OCI-LY1 (cell line): ENCODE results near the gene SNCG.
"Not testable (repeated sequence)": the region's sequence is repeated elsewhere in the genome, so short reads cannot be mapped to it uniquely, and the experiment has no call there.

Experiments
- H2AFZ ChIP-seq: fragments of 200-600 bp; sonication (generic), shearing (Covaris generic); 2 replicates; pipeline ENCODE4 v1.6.0; 2014; ENCODE audit warnings: antibody characterized with exemption, mild to moderate bottlenecking, low read length
- H3F3A ChIP-seq: fragments of 200-600 bp; sonication (generic), shearing (Covaris generic); 2 replicates; pipeline ENCODE4 v1.6.0; 2014; ENCODE audit warnings: mild to moderate bottlenecking, antibody characterized with exemption, low read length, moderate library complexity; ENCODE audit not compliant: insufficient read depth
- H3K27ac ChIP-seq: fragments of 200-600 bp; sonication (generic); 2 replicates; pipeline ENCODE4 v1.5.1; 2014; ENCODE audit warnings: low read length, mixed run types, mild to moderate bottlenecking, low read depth; ENCODE audit not compliant: poor library complexity, severe bottlenecking
- H3K27me3 ChIP-seq: fragments of 200-600 bp; sonication (generic); 2 replicates; pipeline ENCODE4 v1.6.0; 2014; ENCODE audit warnings: antibody characterized with exemption, mild to moderate bottlenecking, low read length, moderate library complexity; ENCODE audit not compliant: insufficient read depth
- H3K36me3 ChIP-seq: fragments of 200-600 bp; sonication (generic); 2 replicates; pipeline ENCODE4 v1.6.1; 2014; ENCODE audit warnings: mild to moderate bottlenecking, antibody characterized with exemption, low read length, moderate library complexity, mixed read lengths; ENCODE audit not compliant: insufficient read depth
- H3K4me1 ChIP-seq: fragments of 200-600 bp; sonication (generic); 2 replicates; pipeline ENCODE4 v1.5.1; 2014; ENCODE audit warnings: mild to moderate bottlenecking, low read length, moderate library complexity; ENCODE audit not compliant: insufficient read depth, severe bottlenecking
- H3K4me2 ChIP-seq: fragments of 200-600 bp; sonication (generic), shearing (Covaris generic); 2 replicates; pipeline ENCODE4 v1.6.1; 2014; ENCODE audit warnings: low read length
- H3K4me3 ChIP-seq: fragments of 200-600 bp; sonication (generic); 2 replicates; pipeline ENCODE4 v1.5.1; 2014; ENCODE audit warnings: low read length, low read depth, mild to moderate bottlenecking, mixed read lengths; ENCODE audit not compliant: poor library complexity, severe bottlenecking
- H3K79me2 ChIP-seq: fragments of 200-600 bp; shearing (Covaris generic); 2 replicates; pipeline ENCODE4 v1.6.1; 2016; ENCODE audit warnings: mixed run types, low read length, mixed read lengths; ENCODE audit not compliant: insufficient read depth
- H3K9ac ChIP-seq: fragments of 200-600 bp; sonication (generic), shearing (Covaris generic); 2 replicates; pipeline ENCODE4 v1.6.1; 2014; ENCODE audit warnings: mild to moderate bottlenecking, low read length, mixed read lengths
- H3K9me2 ChIP-seq: fragments of 200-600 bp; sonication (generic), shearing (Covaris generic); 2 replicates; pipeline ENCODE4 v1.6.1; 2014; ENCODE audit warnings: low read depth, mild to moderate bottlenecking, low read length, mixed read lengths
- H3K9me3 ChIP-seq: fragments of 200-600 bp; shearing (Covaris generic); 2 replicates; pipeline ENCODE4 v1.6.1; 2014; ENCODE audit warnings: low read length, mixed read lengths
- H4K20me1 ChIP-seq: fragments of 200-600 bp; sonication (generic), shearing (Covaris generic); 2 replicates; pipeline ENCODE4 v1.6.0; 2016; ENCODE audit warnings: mild to moderate bottlenecking, low read length; ENCODE audit not compliant: insufficient read depth
- EZH2 ChIP-seq: fragments of 200-600 bp; sonication (generic), shearing (Covaris generic); IDR thresholded peaks from 2 replicates; pipeline ENCODE4 v1.8.0; 2017; ENCODE audit warnings: borderline replicate concordance, mixed run types, mild to moderate bottlenecking, antibody characterized with exemption, low read length, moderate library complexity, mixed read lengths
- TF ChIP-seq, protein P1 (sequence below): fragments of 200-600 bp; sonication (generic), shearing (Covaris generic); IDR thresholded peaks from 2 replicates; pipeline ENCODE4 v1.5.1; 2017; ENCODE audit warnings: mild to moderate bottlenecking, antibody characterized with exemption, low read length, moderate library complexity, mixed read lengths

Gene SNCG

DNA sequence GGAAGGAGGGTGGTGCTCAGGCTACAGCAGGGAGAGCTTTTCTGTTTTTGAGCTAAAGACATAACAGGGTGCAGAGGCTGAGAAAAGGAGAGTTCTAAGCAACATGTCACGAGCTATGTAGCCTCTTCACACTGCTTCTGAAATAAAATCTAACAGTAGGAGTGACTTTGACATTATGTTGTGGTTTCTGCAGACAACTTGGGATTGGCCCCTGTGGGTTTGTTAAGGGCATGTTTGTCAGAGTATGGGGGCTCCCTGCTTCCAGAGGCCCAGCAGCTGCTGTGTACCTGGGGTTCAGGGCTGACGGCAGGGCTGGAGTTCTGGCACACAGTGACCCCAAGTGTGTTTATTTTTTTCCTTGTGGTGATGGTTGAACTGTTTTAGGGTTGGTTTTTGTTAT, 25.7 kb upstream of the SNCG start:
- no peak overlapping the region for H3K4me3 ChIP-seq
- H3K79me2 ChIP-seq: no peaks in the 10 kb centered on the region
- no peak for TF ChIP-seq EZH2
- TF ChIP-seq, protein P1, sequence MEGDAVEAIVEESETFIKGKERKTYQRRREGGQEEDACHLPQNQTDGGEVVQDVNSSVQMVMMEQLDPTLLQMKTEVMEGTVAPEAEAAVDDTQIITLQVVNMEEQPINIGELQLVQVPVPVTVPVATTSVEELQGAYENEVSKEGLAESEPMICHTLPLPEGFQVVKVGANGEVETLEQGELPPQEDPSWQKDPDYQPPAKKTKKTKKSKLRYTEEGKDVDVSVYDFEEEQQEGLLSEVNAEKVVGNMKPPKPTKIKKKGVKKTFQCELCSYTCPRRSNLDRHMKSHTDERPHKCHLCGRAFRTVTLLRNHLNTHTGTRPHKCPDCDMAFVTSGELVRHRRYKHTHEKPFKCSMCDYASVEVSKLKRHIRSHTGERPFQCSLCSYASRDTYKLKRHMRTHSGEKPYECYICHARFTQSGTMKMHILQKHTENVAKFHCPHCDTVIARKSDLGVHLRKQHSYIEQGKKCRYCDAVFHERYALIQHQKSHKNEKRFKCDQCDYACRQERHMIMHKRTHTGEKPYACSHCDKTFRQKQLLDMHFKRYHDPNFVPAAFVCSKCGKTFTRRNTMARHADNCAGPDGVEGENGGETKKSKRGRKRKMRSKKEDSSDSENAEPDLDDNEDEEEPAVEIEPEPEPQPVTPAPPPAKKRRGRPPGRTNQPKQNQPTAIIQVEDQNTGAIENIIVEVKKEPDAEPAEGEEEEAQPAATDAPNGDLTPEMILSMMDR: no peak
- H3F3A ChIP-seq: no peaks in the 10 kb centered on the region
- no peak overlapping the region for H2AFZ ChIP-seq
- H3K4me1 ChIP-seq: no peaks in the 10 kb centered on the region
- no peak overlapping the region for H3K27ac ChIP-seq
- no peaks in the 10 kb centered on the region for H3K27me3 ChIP-seq
- no peak overlapping the region for H3K4me2 ChIP-seq
- H4K20me1 ChIP-seq: no peaks in the 10 kb centered on the region
- H3K9ac ChIP-seq: no peak overlapping the region
- H3K9me2 ChIP-seq: no peaks in the 10 kb centered on the region
- no peaks in the 10 kb centered on the region; the same call in 1 of the 2 replicates for H3K36me3 ChIP-seq
- H3K9me3 ChIP-seq: no peaks in the 10 kb centered on the region

DNA sequence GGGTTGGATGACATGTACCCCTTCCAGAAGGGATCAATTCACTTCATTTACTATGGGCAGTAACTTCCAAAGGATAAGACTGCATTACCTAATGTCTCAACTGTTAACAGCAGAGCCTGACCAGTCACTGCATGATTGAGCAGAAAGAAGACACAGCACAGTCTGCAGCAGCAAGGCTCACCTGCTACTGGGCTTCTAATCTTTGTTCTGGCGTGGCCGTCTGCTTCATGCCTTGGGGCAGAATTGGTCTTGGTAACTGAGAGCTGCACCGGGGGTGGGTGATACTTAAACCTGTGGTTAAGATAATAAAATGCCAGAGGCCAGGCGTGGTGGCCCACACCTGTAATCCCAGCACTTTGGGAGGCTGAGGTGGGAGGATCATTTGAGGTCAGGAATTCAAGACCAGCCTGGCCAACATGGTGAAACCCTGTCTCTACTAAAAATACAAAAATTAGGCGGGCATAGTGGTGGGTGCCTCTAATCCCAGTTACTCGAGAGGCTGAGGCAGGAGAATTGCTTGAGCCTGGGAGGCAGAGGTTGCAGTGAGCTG, 24.2 kb upstream of the SNCG start:
- H3K9me3 ChIP-seq, H3K4me3 ChIP-seq, H3K79me2 ChIP-seq, H3K27me3 ChIP-seq, H3K9ac ChIP-seq, H3K4me1 ChIP-seq, H2AFZ ChIP-seq, H3K9me2 ChIP-seq, H3K27ac ChIP-seq, H3K4me2 ChIP-seq, H3K36me3 ChIP-seq, H3F3A ChIP-seq, H4K20me1 ChIP-seq: not testable (repeated sequence)

DNA sequence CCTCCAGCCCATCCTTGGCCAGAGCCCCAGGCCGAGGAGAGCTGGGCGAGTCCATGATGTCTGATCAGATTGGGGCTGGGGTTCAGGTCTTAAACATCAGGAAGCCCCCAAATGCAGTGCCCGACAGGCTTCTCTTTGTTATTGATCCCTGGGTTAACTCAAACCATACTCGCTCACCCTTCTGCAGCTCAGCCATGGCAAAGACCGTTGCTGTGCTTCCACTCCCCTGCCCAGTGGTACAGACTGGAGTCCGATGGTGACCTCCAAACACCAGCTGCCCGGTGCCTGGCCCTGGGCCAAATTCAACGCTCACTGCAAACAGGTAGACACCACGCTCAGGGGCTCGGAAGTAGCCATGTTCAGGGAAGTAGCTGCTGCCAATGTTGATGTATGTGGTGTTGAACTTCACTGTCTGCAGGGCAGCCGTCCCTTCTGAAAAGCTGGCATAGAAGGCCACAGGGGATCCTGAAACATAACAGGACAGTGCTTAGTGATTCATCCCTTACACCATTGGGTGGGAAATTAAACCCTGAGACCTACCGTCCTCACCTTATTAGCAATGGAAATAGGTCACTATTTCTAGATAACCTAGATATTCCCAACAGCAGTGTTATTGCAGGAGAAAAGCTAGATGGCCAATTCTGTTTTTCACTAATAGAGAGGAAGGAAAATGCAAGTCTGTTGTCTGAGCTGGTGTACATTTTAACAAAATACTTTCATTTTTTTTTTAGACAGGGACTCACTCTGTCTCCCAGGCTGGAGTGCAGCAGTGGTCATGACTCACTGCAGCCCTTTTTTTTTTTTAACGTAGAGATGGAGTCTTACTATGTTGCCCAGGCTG, 21.5 kb upstream of the SNCG start:
- Histone ChIP-seq H3K9me3 (no peaks in the 10 kb centered on the region), H3K9ac (no peak overlapping the region), H3K79me2 (no peaks in the 10 kb centered on the region), H4K20me1 (no peaks in the 10 kb centered on the region), H3F3A (no peaks in the 10 kb centered on the region), H3K9me2 (no peaks in the 10 kb centered on the region), H2AFZ (no peak overlapping the region), H3K4me2 (no peak overlapping the region), H3K4me1 (peaks cover 4% of the 10 kb centered on the region), H3K4me3 (no peak overlapping the region), H3K27me3 (no peaks in the 10 kb centered on the region), H3K27ac (no peak overlapping the region), H3K36me3 (no peaks in the 10 kb centered on the region)
- TF ChIP-seq, protein P1: no peak
- TF ChIP-seq EZH2: no peak
